Esophagus muscularis mucosa (tissue), 4 donors: ENCODE results near the gene C5orf34. TPM values are rescaled to one million over a fixed set of nuclear protein-coding genes. Genes with fewer than 3 reads are reported as not detected.
"Not testable (repeated sequence)": the region's sequence is repeated elsewhere in the genome, so short reads cannot be mapped to it uniquely, and the experiment has no call there.

Source experiments
- DNase-seq: peaks from one replicate; pipeline ENCODE4 v3.0.0-alpha.2; 2017; ENCODE audit errors: extremely low spot score
- H3K27ac ChIP-seq, 4 donors: fragments of 200-600 bp; sonication (generic); replicated peaks in 1 of 4; 1 replicate in 3 of 4; 2 replicates in 1 of 4; pipeline ENCODE4 v1.5.1; 2016 to 2019; ENCODE audit warnings: mild to moderate bottlenecking in 1 of 4
- H3K27me3 ChIP-seq, 4 donors: fragments of 200-600 bp; sonication (generic); one replicate each; pipeline versions ENCODE4 v1.5.1 to v1.6.0; 2016 to 2019
- H3K36me3 ChIP-seq, 4 donors: fragments of 200-600 bp; sonication (generic); one replicate each; pipeline ENCODE4 v1.5.1; 2016 to 2019
- H3K4me1 ChIP-seq, 4 donors: fragments of 200-600 bp; sonication (generic); one replicate each; pipeline ENCODE4 v1.5.1; 2016 to 2019
- H3K4me3 ChIP-seq, 4 donors: fragments of 200-600 bp; sonication (generic); 1 replicate in 2 of 4; 2 replicates in 2 of 4; pipeline ENCODE4 v1.5.1; 2016 to 2019; ENCODE audit warnings: mild to moderate bottlenecking in 4 of 4, moderate library complexity in 1 of 4
- H3K9me3 ChIP-seq, 4 donors: fragments of 200-600 bp; sonication (generic); 1 replicate in 3 of 4; 2 replicates in 1 of 4; pipeline ENCODE4 v1.5.1; 2016 to 2019
- EP300 ChIP-seq: sonication (generic); formaldehyde crosslinking; IDR thresholded peaks from one replicate; pipeline ENCODE4 v1.6.1; 2017; ENCODE audit warnings: antibody characterized with exemption
- POLR2A ChIP-seq: fragments of 450-650 bp; IDR thresholded peaks from one replicate; pipeline ENCODE4 v1.6.1; 2017; ENCODE audit warnings: antibody characterized with exemption, moderate library complexity, mild to moderate bottlenecking, low read depth
- POLR2AphosphoS5 ChIP-seq, 2 donors: sonication (generic); formaldehyde crosslinking; IDR thresholded peaks; one replicate each; pipeline ENCODE4 v1.6.1; 2017; ENCODE audit warnings: antibody characterized with exemption in 2 of 2
- WGBS: methylation state at CpG from one replicate; pipeline ENCODE4 v1.1.5; 2018; 5-methylcytosine and 5-hydroxymethylcytosine counted together
- intact Hi-C: fragments of 100-400 bp; cut with DNase I; formaldehyde crosslinking; loops from one replicate; pipeline ENCODE4 v1.15.1; 2023
- total RNA-seq, 4 donors: library from RNA; depleted of rRNA; stranded (reverse); fragments of >200 nt; gene quantifications; one replicate each; pipeline versions ENCODE4 v1.1.0 to v1.2.1, GENCODE V29; 2016
- TF ChIP-seq, protein P1 (sequence below), 3 experiments: fragments of 200-600 bp in 2 of 3; fragments of 450-650 bp in 1 of 3; sonication (generic) in 2 of 3; IDR thresholded peaks; one replicate each; pipeline ENCODE4 v1.5.1; 2017 to 2019; ENCODE audit warnings: antibody characterized with exemption in 3 of 3, mild to moderate bottlenecking in 2 of 3, moderate library complexity in 1 of 3

C5orf34 gene
- total RNA-seq, 4 donors from 2014 or later, result 0.42 to 1.6 (median 1.4) TPM

DNA sequence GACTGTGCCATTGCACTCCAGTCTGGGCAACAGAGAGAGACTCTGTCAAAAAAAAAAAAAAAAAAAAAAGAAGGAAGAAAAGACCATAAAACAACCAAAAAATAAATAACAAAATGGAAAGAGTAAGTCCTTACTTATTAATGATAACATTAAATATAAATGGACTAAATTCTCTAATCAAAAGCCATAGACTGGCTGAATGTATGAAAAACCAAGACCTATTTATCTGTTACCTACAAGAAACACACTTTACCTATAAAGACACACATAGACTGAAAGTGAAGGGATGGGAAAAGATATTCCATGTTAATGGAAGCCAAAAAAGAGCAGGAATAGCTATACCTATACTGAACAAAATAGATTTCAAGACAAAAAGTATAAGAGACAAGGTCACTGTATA, 47.8 kb downstream of the C5orf34 start:
- Histone ChIP-seq H3K36me3 (peaks cover 0 to 17% (median 5%) of the 10 kb centered on the region in 4 donors), H3K4me3 (no peak overlapping the region), H3K27ac (no peak overlapping the region), H3K27me3 (no peaks in the 10 kb centered on the region), H3K9me3 (peaks cover 0 to 15% (median 10%) of the 10 kb centered on the region in 4 donors), H3K4me1 (no peaks in the 10 kb centered on the region)
- TF ChIP-seq EP300 (no peak), POLR2AphosphoS5 (IDR thresholded peaks at IDR 0.05) (no peak), POLR2A (no peak)
- TF ChIP-seq, protein P1, sequence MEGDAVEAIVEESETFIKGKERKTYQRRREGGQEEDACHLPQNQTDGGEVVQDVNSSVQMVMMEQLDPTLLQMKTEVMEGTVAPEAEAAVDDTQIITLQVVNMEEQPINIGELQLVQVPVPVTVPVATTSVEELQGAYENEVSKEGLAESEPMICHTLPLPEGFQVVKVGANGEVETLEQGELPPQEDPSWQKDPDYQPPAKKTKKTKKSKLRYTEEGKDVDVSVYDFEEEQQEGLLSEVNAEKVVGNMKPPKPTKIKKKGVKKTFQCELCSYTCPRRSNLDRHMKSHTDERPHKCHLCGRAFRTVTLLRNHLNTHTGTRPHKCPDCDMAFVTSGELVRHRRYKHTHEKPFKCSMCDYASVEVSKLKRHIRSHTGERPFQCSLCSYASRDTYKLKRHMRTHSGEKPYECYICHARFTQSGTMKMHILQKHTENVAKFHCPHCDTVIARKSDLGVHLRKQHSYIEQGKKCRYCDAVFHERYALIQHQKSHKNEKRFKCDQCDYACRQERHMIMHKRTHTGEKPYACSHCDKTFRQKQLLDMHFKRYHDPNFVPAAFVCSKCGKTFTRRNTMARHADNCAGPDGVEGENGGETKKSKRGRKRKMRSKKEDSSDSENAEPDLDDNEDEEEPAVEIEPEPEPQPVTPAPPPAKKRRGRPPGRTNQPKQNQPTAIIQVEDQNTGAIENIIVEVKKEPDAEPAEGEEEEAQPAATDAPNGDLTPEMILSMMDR (IDR thresholded peaks at IDR 0.05), result no peak
- intact Hi-C loops, result no loop called here
- no peak for DNase-seq

DNA sequence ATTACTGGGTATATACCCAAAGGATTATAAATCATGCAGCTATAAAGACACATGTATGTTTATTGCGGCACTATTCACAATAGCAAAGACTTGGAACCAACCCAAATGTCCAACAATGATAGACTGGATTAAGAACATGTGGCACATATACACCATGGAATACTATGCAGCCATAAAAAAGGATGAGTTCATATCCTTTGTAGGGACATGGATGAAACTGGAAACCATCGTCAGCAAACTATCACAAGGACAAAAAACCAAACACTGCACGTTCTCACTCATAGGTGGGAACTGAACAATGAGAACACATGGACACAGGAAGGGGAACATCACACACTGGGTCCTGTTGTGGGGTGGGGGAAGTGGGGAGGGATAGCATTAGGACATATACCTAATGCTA, 49.5 kb downstream of the C5orf34 start:
- H3K4me3 ChIP-seq, DNase-seq, H3K27me3 ChIP-seq, H3K4me1 ChIP-seq, intact Hi-C loops, H3K27ac ChIP-seq: not testable (repeated sequence)
- 96% methylated on average over 3 of the region's 3 CpGs for WGBS
- peaks cover 0 to 15% (median 10%) of the 10 kb centered on the region in 4 donors for H3K9me3 ChIP-seq
- peaks cover 0 to 17% (median 9%) of the 10 kb centered on the region in 4 donors for H3K36me3 ChIP-seq

DNA sequence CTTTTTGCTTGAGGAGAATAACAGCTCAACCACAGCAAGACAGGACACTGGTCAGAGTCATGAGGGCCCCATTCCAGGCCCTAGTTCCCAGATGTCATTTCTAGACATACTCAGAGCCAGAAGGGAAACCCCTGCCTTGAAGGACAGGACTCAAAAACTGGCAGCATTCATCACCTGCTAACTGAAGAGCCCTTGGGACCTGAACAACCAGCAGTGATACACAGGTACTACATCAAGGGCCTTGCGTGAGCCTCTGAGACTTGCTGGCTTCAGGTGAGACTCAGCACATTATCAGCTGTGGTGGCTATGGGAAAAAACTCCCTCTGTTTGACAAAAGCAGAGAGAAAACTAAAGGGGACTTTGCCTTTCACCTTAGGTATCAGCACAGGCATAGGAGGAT, 53.9 kb downstream of the C5orf34 start:
- Histone ChIP-seq H3K36me3 (peaks cover 0 to 6% (median 2%) of the 10 kb centered on the region in 4 donors), H3K27ac (no peak overlapping the region), H3K9me3 (no peaks in the 10 kb centered on the region), H3K27me3 (no peaks in the 10 kb centered on the region), H3K4me1 (no peaks in the 10 kb centered on the region), H3K4me3 (no peak overlapping the region)
- no peak for DNase-seq
- 100% methylated on average over 1 of the region's 1 CpG for WGBS
- intact Hi-C loops, result no loop called here
- TF ChIP-seq, protein P1 (IDR thresholded peaks at IDR 0.05), result no peak
- no peak for TF ChIP-seq EP300
- TF ChIP-seq POLR2A, result no peak
- no peak for TF ChIP-seq POLR2AphosphoS5 (IDR thresholded peaks at IDR 0.05)

DNA sequence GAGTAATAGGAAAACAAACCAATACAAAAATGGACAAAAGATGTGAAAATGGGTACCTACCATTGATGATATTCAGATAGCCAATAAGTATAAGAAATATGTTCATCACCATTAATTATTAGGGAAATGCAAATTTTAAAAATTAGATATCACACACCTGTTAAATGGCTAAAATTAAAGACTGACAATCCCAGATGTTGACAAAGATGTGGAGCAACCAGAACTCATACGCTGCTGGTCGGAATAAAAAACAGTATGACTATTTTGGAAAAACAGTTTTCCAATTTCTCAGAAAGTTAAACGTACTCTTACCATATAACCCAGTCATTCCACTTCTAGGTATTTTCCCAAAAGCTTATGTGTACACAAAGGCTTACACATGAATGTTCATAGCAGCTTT, 58.4 kb downstream of the C5orf34 start:
- no peak for TF ChIP-seq POLR2A
- TF ChIP-seq, protein P1 (IDR thresholded peaks at IDR 0.05), result no peak
- no peak for TF ChIP-seq EP300
- no peak for TF ChIP-seq POLR2AphosphoS5 (IDR thresholded peaks at IDR 0.05)
- Histone ChIP-seq H3K36me3 (peaks cover 0 to 11% (median 8%) of the 10 kb centered on the region in 4 donors), H3K9me3 (no peaks in the 10 kb centered on the region), H3K4me1 (no peaks in the 10 kb centered on the region), H3K4me3 (no peak overlapping the region), H3K27me3 (no peaks in the 10 kb centered on the region), H3K27ac (no peak overlapping the region)
- no peak for DNase-seq
- 96% methylated on average over 3 of the region's 3 CpGs for WGBS
- intact Hi-C loops, result no loop called here

DNA sequence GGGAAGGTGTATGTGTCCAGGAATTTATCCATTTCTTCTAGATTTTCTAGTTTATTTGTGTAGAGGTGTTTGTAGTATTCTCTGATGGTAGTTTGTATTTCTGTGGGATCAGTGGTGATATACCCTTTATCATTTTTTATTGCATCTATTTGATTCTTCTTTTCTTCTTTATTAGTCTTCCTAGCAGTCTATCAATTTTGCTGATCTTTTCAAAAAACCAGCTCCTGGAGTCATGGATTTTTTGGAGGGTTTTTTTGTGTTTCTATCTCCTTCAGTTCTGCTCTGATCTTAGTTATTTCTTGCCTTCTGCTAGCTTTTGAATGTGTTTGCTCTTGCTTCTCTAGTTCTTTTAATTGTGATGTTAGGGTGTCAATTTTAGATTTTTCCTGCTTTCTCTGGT, 73.4 kb downstream of the C5orf34 start:
- H3K4me3 ChIP-seq, H3K27me3 ChIP-seq, DNase-seq, H3K27ac ChIP-seq, H3K4me1 ChIP-seq, intact Hi-C loops: not testable (repeated sequence)
- H3K36me3 ChIP-seq, result peaks cover 0 to 24% (median 18%) of the 10 kb centered on the region in 4 donors
- peaks cover 0 to 14% (median 2%) of the 10 kb centered on the region in 4 donors for H3K9me3 ChIP-seq

DNA sequence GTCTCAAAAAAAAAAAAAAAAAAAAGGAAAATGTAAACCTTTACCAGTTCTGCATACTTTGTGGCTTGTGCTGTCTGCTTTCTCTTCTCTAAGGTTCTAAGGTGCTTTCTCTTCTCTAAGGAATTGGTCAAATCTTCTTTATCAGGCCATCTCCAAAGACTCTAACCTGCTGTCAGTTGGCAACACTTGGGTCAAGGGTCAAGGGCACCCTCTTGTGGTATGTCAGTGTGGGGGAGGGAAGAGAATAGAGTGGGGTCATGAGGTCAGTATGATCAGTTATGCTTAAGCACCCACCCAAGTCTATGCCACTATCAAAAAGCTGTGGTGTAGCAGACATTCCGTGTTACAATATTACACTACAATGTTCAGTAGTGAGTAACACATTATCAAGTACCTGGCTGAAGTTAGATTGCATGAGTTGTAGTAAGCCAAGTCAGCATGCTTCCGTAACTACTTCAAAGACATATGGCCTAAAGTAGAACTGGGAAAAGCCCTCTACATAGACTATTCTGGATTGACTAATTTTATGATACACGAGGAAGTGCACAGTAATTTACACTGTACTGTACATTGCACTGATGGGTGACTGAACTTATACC, 77.8 kb downstream of the C5orf34 start:
- no peaks in the 10 kb centered on the region for H3K36me3 ChIP-seq
- no peak for DNase-seq

More for the DNA sequence above, 77.8 kb downstream of the C5orf34 start:
- TF ChIP-seq POLR2A (no peak), POLR2AphosphoS5 (IDR thresholded peaks at IDR 0.05) (no peak), EP300 (no peak)
- TF ChIP-seq, protein P1 (IDR thresholded peaks at IDR 0.05), result no peak
- intact Hi-C loops, result no loop called here
- Histone ChIP-seq H3K4me1 (peaks cover 9 to 16% (median 15%) of the 10 kb centered on the region in 4 donors), H3K9me3 (peaks cover 0 to 14% (median 2%) of the 10 kb centered on the region in 4 donors), H3K27ac (no peak overlapping the region), H3K4me3 (no peak overlapping the region), H3K27me3 (no peaks in the 10 kb centered on the region)
- 97% methylated on average over 3 of the region's 3 CpGs for WGBS
